Keratinocyte (primary cell): ENCODE data around the gene SAMHD1. TPM values are rescaled to one million over a fixed set of nuclear protein-coding genes. Genes with fewer than 3 reads are reported as not detected.

ENCODE experiments used
- DNase-seq: peaks from one replicate; pipeline ENCODE4 v3.0.0-alpha.2; 2011; ENCODE audit warnings: low read depth, missing footprints, low spot score
- FAIRE-seq: peaks from 2 replicates; lab custom pipeline; 2011; peaks lifted over from hg19 to GRCh38; lab: Jason Lieb, UNC
- H2AFZ ChIP-seq: 2 replicates; pipeline ENCODE4 v1.6.0; 2012; ENCODE audit warnings: low read length, control low read depth, inconsistent platforms; ENCODE audit not compliant: control insufficient read depth
- H3K27ac ChIP-seq: 2 replicates; pipeline ENCODE4 v1.5.1; 2011; ENCODE audit warnings: low read length; ENCODE audit not compliant: control insufficient read depth, insufficient read depth
- H3K27me3 ChIP-seq: 3 replicates; pipeline ENCODE4 v1.6.0; 2011; ENCODE audit warnings: low read length; ENCODE audit not compliant: control insufficient read depth, insufficient read depth; ENCODE audit errors: extremely low read depth
- H3K36me3 ChIP-seq, 2 experiments: 2 replicates in 1 of 2; 3 replicates in 1 of 2; pipeline ENCODE4 v1.5.1; 2011; ENCODE audit warnings: low read length in 2 of 2, mild to moderate bottlenecking in 1 of 2; ENCODE audit not compliant: control insufficient read depth in 2 of 2, insufficient read depth in 2 of 2; ENCODE audit errors: extremely low read depth in 1 of 2
- H3K4me1 ChIP-seq: 3 replicates; pipeline ENCODE4 v1.5.1; 2011; ENCODE audit warnings: low read length; ENCODE audit not compliant: control insufficient read depth, insufficient read depth; ENCODE audit errors: extremely low read depth
- H3K4me2 ChIP-seq: 3 replicates; pipeline ENCODE4 v1.6.0; 2011; ENCODE audit warnings: low read depth, low read length; ENCODE audit not compliant: control insufficient read depth, insufficient read depth; ENCODE audit errors: extremely low read depth
- H3K4me3 ChIP-seq, 3 experiments: fragments of 200-600 bp in 1 of 3; sonication (generic) in 1 of 3; 2 replicates in 2 of 3; 3 replicates in 1 of 3; pipeline ENCODE4 v1.5.1; 2011 to 2016; ENCODE audit warnings: low read length in 3 of 3, mild to moderate bottlenecking in 3 of 3, control low read depth in 2 of 3, inconsistent platforms in 1 of 3, low read depth in 1 of 3, mixed read lengths in 1 of 3, mixed run types in 1 of 3, moderate library complexity in 1 of 3; ENCODE audit not compliant: control insufficient read depth in 2 of 3, insufficient read depth in 2 of 3; ENCODE audit errors: extremely low read depth in 1 of 3
- H3K79me2 ChIP-seq: 2 replicates; pipeline ENCODE4 v1.6.0; 2012; ENCODE audit warnings: low read length; ENCODE audit not compliant: control insufficient read depth, insufficient read depth
- H3K9ac ChIP-seq: 3 replicates; pipeline ENCODE4 v1.6.0; 2011; ENCODE audit warnings: low read length; ENCODE audit not compliant: control insufficient read depth, insufficient read depth; ENCODE audit errors: extremely low read depth
- H3K9me1 ChIP-seq: 3 replicates; pipeline ENCODE4 v1.6.0; 2011; ENCODE audit warnings: low read length; ENCODE audit not compliant: control insufficient read depth, insufficient read depth; ENCODE audit errors: extremely low read depth
- H3K9me3 ChIP-seq: 2 replicates; pipeline ENCODE4 v1.5.1; 2012; ENCODE audit warnings: low read depth, low read length; ENCODE audit not compliant: control insufficient read depth
- H4K20me1 ChIP-seq: 3 replicates; pipeline ENCODE4 v1.6.0; 2011; ENCODE audit warnings: low read length; ENCODE audit not compliant: control insufficient read depth, insufficient read depth; ENCODE audit errors: extremely low read depth
- EZH2 ChIP-seq: IDR thresholded peaks from one replicate; pipeline ENCODE4 v1.6.1; 2012; ENCODE audit warnings: inconsistent platforms, mild to moderate bottlenecking, low read length, moderate library complexity
- dilution Hi-C: fragments of 300-500 bp; cut with MboI; formaldehyde crosslinking; loops from one replicate; pipeline ENCODE4 v1.7.0; 2020; ENCODE audit warnings: low sequenced_read_pairs; ENCODE audit not compliant: extremely low pct_ligation_motif_present
- polyA plus RNA-seq, 5 experiments: library from polyadenylated mRNA; depleted of rRNA in 3 of 5; stranded (reverse) in 3 of 5; stranded (forward) in 1 of 5; unstranded in 1 of 5; fragments of >200 nt; gene quantifications; 1 replicate in 1 of 5; 2 replicates in 3 of 5; 3 replicates in 1 of 5; pipeline versions ENCODE4 v1.2.1 to v1.2.3, GENCODE V29; 2011 to 2012; ENCODE audit warnings: missing spikeins in 2 of 5, low read depth in 1 of 5, low replicate concordance in 1 of 5
- TF ChIP-seq, protein P1 (sequence below), 3 experiments: IDR thresholded peaks in 1 of 3; conservative IDR thresholded peaks in 1 of 3; optimal IDR thresholded peaks in 1 of 3; 2 replicates in 2 of 3; 3 replicates in 1 of 3; pipeline versions ENCODE3 to v1.5.1; 2011; ENCODE audit warnings: low read length in 3 of 3, mild to moderate bottlenecking in 3 of 3, moderate library complexity in 2 of 3, control low read depth in 1 of 3, inconsistent platforms in 1 of 3; ENCODE audit not compliant: insufficient read depth in 2 of 3; ENCODE audit errors: extremely low read depth in 1 of 3

Gene SAMHD1
- polyA plus RNA-seq, 1 donor (not counting 4 experiments of a cell fraction or from before 2014, with no cell fraction given), result 26.5 TPM

DNA sequence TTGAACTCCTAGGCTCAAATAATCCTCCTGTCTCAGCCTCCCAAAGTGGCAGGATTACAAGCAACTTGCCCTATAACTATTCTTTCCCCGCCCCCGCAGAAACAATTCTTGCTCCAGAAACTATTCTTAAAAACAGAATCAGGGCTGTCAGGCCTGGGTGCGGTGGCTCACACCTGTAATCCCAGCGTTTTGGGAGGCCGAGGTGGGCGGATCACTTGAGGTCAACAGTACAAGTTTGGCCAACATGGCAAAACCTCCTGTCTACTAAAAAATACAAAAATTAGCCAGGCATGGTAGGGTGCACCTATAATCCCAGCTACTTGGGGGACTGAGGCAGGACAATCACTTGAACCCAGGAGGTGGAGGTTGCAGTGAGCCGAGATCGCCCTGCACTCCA, 31.2 kb downstream of the SAMHD1 start:
- FAIRE-seq (no peak), DNase-seq (no peak)
- Histone ChIP-seq H3K9me1 (no peaks in the 10 kb centered on the region), H3K9me3 (no peaks in the 10 kb centered on the region), H3K9ac (no peak overlapping the region), H3K27me3 (no peaks in the 10 kb centered on the region), H3K4me2 (no peak overlapping the region), H2AFZ (no peak overlapping the region), H3K4me3 (no peak overlapping the region), H3K27ac (no peak overlapping the region), H3K36me3 (peaks cover 2 to 4% of the 10 kb centered on the region in 2 experiments), H3K79me2 (no peaks in the 10 kb centered on the region), H4K20me1 (no peaks in the 10 kb centered on the region), H3K4me1 (no peaks in the 10 kb centered on the region)
- TF ChIP-seq EZH2, result no peak
- TF ChIP-seq, protein P1, sequence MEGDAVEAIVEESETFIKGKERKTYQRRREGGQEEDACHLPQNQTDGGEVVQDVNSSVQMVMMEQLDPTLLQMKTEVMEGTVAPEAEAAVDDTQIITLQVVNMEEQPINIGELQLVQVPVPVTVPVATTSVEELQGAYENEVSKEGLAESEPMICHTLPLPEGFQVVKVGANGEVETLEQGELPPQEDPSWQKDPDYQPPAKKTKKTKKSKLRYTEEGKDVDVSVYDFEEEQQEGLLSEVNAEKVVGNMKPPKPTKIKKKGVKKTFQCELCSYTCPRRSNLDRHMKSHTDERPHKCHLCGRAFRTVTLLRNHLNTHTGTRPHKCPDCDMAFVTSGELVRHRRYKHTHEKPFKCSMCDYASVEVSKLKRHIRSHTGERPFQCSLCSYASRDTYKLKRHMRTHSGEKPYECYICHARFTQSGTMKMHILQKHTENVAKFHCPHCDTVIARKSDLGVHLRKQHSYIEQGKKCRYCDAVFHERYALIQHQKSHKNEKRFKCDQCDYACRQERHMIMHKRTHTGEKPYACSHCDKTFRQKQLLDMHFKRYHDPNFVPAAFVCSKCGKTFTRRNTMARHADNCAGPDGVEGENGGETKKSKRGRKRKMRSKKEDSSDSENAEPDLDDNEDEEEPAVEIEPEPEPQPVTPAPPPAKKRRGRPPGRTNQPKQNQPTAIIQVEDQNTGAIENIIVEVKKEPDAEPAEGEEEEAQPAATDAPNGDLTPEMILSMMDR (optimal IDR thresholded peaks at IDR 0.05 in 1 of 3, IDR thresholded peaks at IDR 0.05 in 1 of 3, conservative IDR thresholded peaks at IDR 0.05 in 1 of 3; ENCODE audit: extremely low read depth in 1 of 3, insufficient read depth in 2 of 3, low read length in 3 of 3), result no peak
- dilution Hi-C loops, result no loop called here

DNA sequence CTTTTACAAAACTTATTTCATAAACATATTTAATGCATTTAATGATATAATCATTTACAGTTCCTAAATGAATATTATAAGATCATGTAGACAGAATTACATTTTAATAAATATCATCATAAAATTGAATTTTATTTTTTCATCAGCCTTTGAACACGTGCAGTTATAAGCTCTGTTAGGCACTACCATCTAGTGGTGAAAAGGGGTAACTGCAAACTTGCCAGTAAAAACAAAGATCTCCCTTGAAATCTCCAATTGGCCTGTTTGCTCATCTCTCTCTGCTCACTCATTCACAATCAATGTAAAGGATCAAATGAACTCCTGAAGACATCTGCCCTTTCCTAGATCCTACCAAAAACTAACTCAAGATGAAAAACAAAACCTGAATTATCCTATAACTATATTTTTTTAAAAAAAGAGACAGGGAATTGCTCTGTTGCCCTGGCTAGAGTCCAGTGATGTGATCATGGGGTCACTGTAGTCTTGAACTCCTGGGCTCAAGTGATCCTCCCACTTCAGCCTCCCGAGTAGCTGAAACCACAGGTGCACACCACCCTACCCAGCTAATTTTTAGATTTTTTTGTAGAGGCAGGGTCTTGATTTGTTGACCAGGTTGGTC, 31.7 kb downstream of the SAMHD1 start:
- Histone ChIP-seq H3K9me1 (no peaks in the 10 kb centered on the region), H3K27me3 (no peaks in the 10 kb centered on the region), H3K27ac (no peak overlapping the region), H3K9ac (no peak overlapping the region), H2AFZ (no peak overlapping the region), H3K4me1 (no peaks in the 10 kb centered on the region), H3K79me2 (no peaks in the 10 kb centered on the region), H3K9me3 (no peaks in the 10 kb centered on the region), H4K20me1 (no peaks in the 10 kb centered on the region), H3K4me2 (no peak overlapping the region), H3K4me3 (no peak overlapping the region), H3K36me3 (peaks cover 2 to 4% of the 10 kb centered on the region in 2 experiments)
- TF ChIP-seq EZH2, result no peak
- TF ChIP-seq, protein P1 (optimal IDR thresholded peaks at IDR 0.05 in 1 of 3, IDR thresholded peaks at IDR 0.05 in 1 of 3, conservative IDR thresholded peaks at IDR 0.05 in 1 of 3; ENCODE audit: extremely low read depth in 1 of 3, insufficient read depth in 2 of 3, low read length in 3 of 3), result peak; percentile 34 to 74 (median 71)
- DNase-seq, result peak; percentile 17
- dilution Hi-C loops, result no loop called here
- FAIRE-seq, result peak; percentile 41
